ENCODE data around the gene CCDC91. TPM values are rescaled to one million over a fixed set of nuclear protein-coding genes. Genes with fewer than 3 reads are reported as not detected.
A peak's percentile ranks its signal among the peaks of the same experiment; 100 is the strongest.

CCDC91 gene
- total and polyA plus RNA-seq, 2 donors (not counting 1 experiment from before 2014, with no cell fraction given), result 23.9 to 47.6 TPM

- Histone ChIP-seq H3K4me1 (ENCODE audit: control insufficient read depth, extremely low read depth, insufficient read depth, low read length) (peaks cover 3% of the 10 kb centered on the region), H3K27ac (ENCODE audit: insufficient read depth, low read length) (no peak overlapping the region), H3K4me2 (ENCODE audit: extremely low read depth, insufficient read depth, low read length) (peak overlapping the region; percentile 32), H3K9me3 (ENCODE audit: control insufficient read depth, insufficient read depth, low read depth, low read length) (no peaks in the 10 kb centered on the region), H3K36me3 (ENCODE audit: control insufficient read depth, insufficient read depth, low read length) (no peaks in the 10 kb centered on the region), H3K79me2 (ENCODE audit: control insufficient read depth, insufficient read depth, low read length) (no peaks in the 10 kb centered on the region), H4K20me1 (ENCODE audit: control insufficient read depth, extremely low read depth, insufficient read depth, low read length) (no peaks in the 10 kb centered on the region), H2AFZ (ENCODE audit: low read length) (no peak overlapping the region), H3K4me3 (replicated peaks in 1 of 4; ENCODE audit: control extremely low read depth in 1 of 4, insufficient read depth in 1 of 4, low read depth in 3 of 4, low read length in 4 of 4) (no peak overlapping the region), H3K9ac (ENCODE audit: insufficient read depth, low read length) (no peak overlapping the region), H3K27me3 (ENCODE audit: control insufficient read depth, insufficient read depth, low read length) (no peaks in the 10 kb centered on the region)
- peak; percentile 70 to 94 for DNase-seq (ENCODE audit: low read depth in 2 of 2)
- TF ChIP-seq EZH2 (IDR thresholded peaks at IDR 0.05; ENCODE audit: low read length, missing control alignments) (no peak), CTCF (conservative IDR thresholded peaks at IDR 0.05 in 1 of 2, IDR thresholded peaks at IDR 0.05 in 1 of 2; ENCODE audit: low read depth in 1 of 2, low read length in 2 of 2) (no peak)
These were observed 225.5 kb downstream of the CCDC91 start for GRCh38 chr12:28415755-28416154.

- Histone ChIP-seq H3K9ac (ENCODE audit: insufficient read depth, low read length) (no peak overlapping the region), H2AFZ (ENCODE audit: low read length) (no peak overlapping the region), H4K20me1 (ENCODE audit: control insufficient read depth, extremely low read depth, insufficient read depth, low read length) (no peaks in the 10 kb centered on the region), H3K4me1 (ENCODE audit: control insufficient read depth, extremely low read depth, insufficient read depth, low read length) (no peaks in the 10 kb centered on the region), H3K4me2 (ENCODE audit: extremely low read depth, insufficient read depth, low read length) (no peak overlapping the region), H3K79me2 (ENCODE audit: control insufficient read depth, insufficient read depth, low read length) (no peaks in the 10 kb centered on the region), H3K27me3 (ENCODE audit: control insufficient read depth, insufficient read depth, low read length) (no peaks in the 10 kb centered on the region), H3K36me3 (ENCODE audit: control insufficient read depth, insufficient read depth, low read length) (no peaks in the 10 kb centered on the region), H3K27ac (ENCODE audit: insufficient read depth, low read length) (no peak overlapping the region), H3K4me3 (replicated peaks in 1 of 4; ENCODE audit: control extremely low read depth in 1 of 4, insufficient read depth in 1 of 4, low read depth in 3 of 4, low read length in 4 of 4) (no peak overlapping the region), H3K9me3 (ENCODE audit: control insufficient read depth, insufficient read depth, low read depth, low read length) (no peaks in the 10 kb centered on the region)
- DNase-seq (ENCODE audit: low read depth in 2 of 2), result no peak
- no peak for TF ChIP-seq EZH2 (IDR thresholded peaks at IDR 0.05; ENCODE audit: low read length, missing control alignments)
- TF ChIP-seq CTCF (conservative IDR thresholded peaks at IDR 0.05 in 1 of 2, IDR thresholded peaks at IDR 0.05 in 1 of 2; ENCODE audit: low read depth in 1 of 2, low read length in 2 of 2), result no peak
These were observed 231.1 kb downstream of the CCDC91 start for GRCh38 chr12:28421374-28421773.

- Histone ChIP-seq H3K27me3 (ENCODE audit: control insufficient read depth, insufficient read depth, low read length) (no peaks in the 10 kb centered on the region), H3K9me3 (ENCODE audit: control insufficient read depth, insufficient read depth, low read depth, low read length) (no peaks in the 10 kb centered on the region), H3K4me3 (replicated peaks in 1 of 4; ENCODE audit: control extremely low read depth in 1 of 4, insufficient read depth in 1 of 4, low read depth in 3 of 4, low read length in 4 of 4) (no peak overlapping the region), H3K27ac (ENCODE audit: insufficient read depth, low read length) (no peak overlapping the region), H3K4me1 (ENCODE audit: control insufficient read depth, extremely low read depth, insufficient read depth, low read length) (no peaks in the 10 kb centered on the region), H3K36me3 (ENCODE audit: control insufficient read depth, insufficient read depth, low read length) (no peaks in the 10 kb centered on the region), H3K4me2 (ENCODE audit: extremely low read depth, insufficient read depth, low read length) (no peak overlapping the region), H2AFZ (ENCODE audit: low read length) (no peak overlapping the region), H3K79me2 (ENCODE audit: control insufficient read depth, insufficient read depth, low read length) (no peaks in the 10 kb centered on the region), H3K9ac (ENCODE audit: insufficient read depth, low read length) (no peak overlapping the region), H4K20me1 (ENCODE audit: control insufficient read depth, extremely low read depth, insufficient read depth, low read length) (no peaks in the 10 kb centered on the region)
- TF ChIP-seq EZH2 (IDR thresholded peaks at IDR 0.05; ENCODE audit: low read length, missing control alignments), result no peak
- no peak for TF ChIP-seq CTCF (conservative IDR thresholded peaks at IDR 0.05 in 1 of 2, IDR thresholded peaks at IDR 0.05 in 1 of 2; ENCODE audit: low read depth in 1 of 2, low read length in 2 of 2)
- DNase-seq (ENCODE audit: low read depth in 2 of 2), result peak; percentile 65 to 94
These were observed 234.7 kb downstream of the CCDC91 start for GRCh38 chr12:28424965-28425364.

Measured in fibroblast of lung (primary cell).